Urinary bladder (tissue), 4 donors: ENCODE measurements around the gene CHRNB2. TPM values are rescaled to one million over a fixed set of nuclear protein-coding genes. Genes with fewer than 3 reads are reported as not detected.

Experiments used
- DNase-seq: peaks from one replicate; pipeline ENCODE4 v3.0.0-alpha.2; 2015; ENCODE audit errors: extremely low spot score
- H3K27ac ChIP-seq: one replicate; pipeline ENCODE4 v1.5.1; 2013; ENCODE audit warnings: low read depth, mild to moderate bottlenecking, moderate library complexity
- H3K36me3 ChIP-seq: one replicate; pipeline ENCODE4 v1.6.1; 2013; ENCODE audit warnings: mild to moderate bottlenecking, moderate library complexity; ENCODE audit not compliant: insufficient read depth
- H3K4me1 ChIP-seq: one replicate; pipeline ENCODE4 v1.6.1; 2013; ENCODE audit warnings: mild to moderate bottlenecking, moderate library complexity; ENCODE audit not compliant: insufficient read depth
- H3K4me3 ChIP-seq: one replicate; pipeline ENCODE4 v1.5.1; 2013; ENCODE audit warnings: low read depth, low read length
- WGBS: extraction: QIAGEN DNeasy Blood & Tissue Kit; methylation state at CpG from one replicate; pipeline ENCODE4 v1.1.7; 2013; 5-methylcytosine and 5-hydroxymethylcytosine counted together
- polyA plus RNA-seq: library from polyadenylated mRNA; stranded (reverse); fragments of 200-250 nt; gene quantifications from one replicate; pipeline ENCODE4 v1.2.3, GENCODE V29; 2013
- total RNA-seq: library from RNA; depleted of rRNA; stranded (reverse); fragments of >200 nt; gene quantifications from one replicate; pipeline ENCODE4 v1.2.3, GENCODE V29; 2014
- donor health status: healthy with polysubstance abuse.
- donor health status: healthy.

CHRNB2 gene
- total and polyA plus RNA-seq, 2 donors = 0.21 to 0.33 TPM

DNA sequence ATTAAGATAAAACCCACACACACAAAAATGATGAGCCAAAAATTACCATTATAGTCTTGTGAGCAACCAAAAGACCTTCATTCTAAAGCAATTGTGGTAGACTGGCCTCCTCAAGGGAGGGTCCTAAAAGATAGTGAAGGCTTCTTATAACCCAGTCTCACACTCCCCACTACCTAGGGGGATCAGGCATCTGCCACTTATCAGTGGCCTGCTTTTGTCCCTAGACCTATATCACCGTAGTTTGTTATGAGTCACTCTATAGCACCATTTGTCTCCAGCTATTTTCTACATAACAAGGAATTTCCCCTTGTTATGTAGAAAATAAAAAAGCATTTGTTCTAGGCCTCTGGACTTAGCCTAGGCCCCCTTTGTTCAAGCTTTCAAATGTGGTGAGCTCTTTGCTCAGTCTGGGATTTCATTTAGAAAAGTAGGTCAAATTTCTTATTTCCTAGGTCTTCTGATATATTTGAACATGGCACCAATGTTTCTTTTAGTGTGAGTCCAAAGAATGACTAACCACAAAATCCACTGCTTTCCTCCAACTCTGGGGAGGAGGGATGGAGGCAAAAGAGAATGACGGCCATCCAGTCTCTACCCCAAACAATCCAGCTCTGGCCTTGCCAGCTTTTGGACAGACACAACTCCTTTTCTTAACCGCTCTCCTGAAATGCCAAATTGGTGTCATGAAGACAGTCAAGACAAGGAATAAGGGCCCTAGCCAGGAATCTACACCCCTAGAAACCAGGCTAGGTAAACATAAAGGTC, 31.5 kb downstream of the CHRNB2 start:
- Histone ChIP-seq H3K27ac (no peak overlapping the region), H3K4me1 (peaks cover 1% of the 10 kb centered on the region), H3K4me3 (no peak overlapping the region), H3K36me3 (peaks cover 7% of the 10 kb centered on the region)
- DNase-seq = no peak
- WGBS = 71% methylated on average over 3 of the region's 3 CpGs

DNA sequence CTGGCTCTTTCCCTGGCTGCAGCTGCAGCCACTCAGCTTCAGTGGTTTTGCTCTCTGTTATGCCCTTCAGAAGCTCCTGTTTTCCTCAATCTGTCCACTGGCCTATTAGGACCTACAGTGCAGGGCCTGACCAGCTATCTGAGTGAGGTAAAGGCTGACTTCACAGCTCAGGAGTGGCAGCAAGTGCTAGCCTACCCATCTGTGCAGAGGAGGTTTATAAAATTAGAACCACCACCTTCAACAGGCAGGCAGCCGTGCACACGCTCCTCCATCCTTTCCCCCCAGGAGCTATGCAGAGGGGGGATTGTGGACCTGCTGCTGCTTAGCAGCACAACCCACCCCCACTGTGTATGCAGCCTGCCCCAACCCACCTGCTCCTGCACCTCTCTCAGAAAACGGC, 32.1 kb downstream of the CHRNB2 start:
- H3K36me3 ChIP-seq = peaks cover 7% of the 10 kb centered on the region

DNA sequence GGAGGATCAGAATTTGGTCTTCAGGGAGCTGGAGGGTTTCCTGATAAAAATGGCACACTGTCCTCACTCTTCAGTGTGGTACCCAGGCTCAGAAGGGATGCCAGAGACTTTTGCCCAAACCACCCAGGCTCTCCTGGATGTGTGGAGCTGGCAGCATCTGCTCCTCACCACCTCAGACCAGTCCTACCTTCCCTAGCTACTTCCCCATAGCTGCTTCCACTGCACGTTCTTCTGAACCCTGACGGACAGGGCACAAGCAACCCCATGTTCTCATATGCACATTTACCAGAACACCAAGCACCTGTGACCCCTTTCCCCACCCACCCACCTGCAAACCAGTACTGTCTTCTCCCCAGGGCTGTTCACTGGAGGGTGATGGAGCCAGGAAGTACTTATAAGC, 35.7 kb downstream of the CHRNB2 start:
- 58% methylated on average over 2 of the region's 2 CpGs for WGBS
- no peak overlapping the region for H3K27ac ChIP-seq

More for the DNA sequence above, 32.1 kb downstream of the CHRNB2 start:
- WGBS = 84% methylated on average over 3 of the region's 3 CpGs
- Histone ChIP-seq H3K27ac (no peak overlapping the region), H3K4me1 (peaks cover 1% of the 10 kb centered on the region), H3K4me3 (no peak overlapping the region)
- no peak for DNase-seq

DNA sequence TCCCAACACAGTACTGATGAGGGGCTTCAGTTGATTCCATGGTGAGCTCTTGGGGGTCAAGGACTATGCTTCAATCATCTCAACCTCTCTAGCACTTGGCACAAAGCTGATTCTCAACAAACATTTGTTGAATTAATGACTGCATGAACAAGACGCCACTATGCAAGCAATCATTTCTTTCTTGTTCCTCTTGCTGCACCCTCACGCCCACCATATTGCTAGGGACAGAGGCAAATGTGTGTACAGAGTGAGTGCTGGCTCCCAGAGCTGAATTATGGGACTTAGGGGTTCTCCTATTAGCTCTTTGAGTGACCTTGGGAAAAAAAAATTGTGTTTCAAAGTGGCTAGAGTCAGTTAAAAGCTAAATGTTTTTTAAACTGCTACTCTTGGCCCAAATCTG, 38.0 kb downstream of the CHRNB2 start:
- WGBS = 88% methylated on average over 2 of the region's 2 CpGs
- no peak overlapping the region for H3K27ac ChIP-seq
- peaks cover 1% of the 10 kb centered on the region for H3K4me1 ChIP-seq

More for the DNA sequence above, 35.7 kb downstream of the CHRNB2 start:
- Histone ChIP-seq H3K36me3 (no peaks in the 10 kb centered on the region), H3K4me1 (peaks cover 1% of the 10 kb centered on the region), H3K4me3 (no peak overlapping the region)
- no peak for DNase-seq

DNA sequence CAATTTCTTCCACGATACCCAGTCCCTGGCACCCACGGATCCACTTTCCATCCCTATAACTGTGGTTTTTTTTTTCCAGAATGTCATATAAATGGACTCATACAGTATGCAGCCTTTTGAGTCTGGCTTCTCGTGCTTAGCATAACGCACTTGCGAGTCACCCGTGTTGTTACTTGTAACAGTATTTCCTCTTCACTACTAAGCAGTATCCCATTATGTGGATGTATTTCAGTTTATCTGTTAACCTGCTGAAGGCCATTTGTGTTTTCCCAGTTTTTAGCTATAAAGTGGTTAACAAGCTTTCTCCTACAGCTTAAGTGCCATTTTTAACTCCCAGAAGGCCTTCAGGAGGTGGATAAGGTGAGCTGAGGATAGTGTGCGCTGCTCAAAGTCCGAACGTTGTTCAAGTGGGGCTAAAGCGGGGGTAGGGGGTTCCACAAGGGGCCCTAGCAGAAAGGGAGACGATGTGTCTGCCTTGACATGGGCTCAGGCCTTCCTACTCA, 39.6 kb downstream of the CHRNB2 start:
- 11% methylated on average over 11 of the region's 11 CpGs for WGBS
- DNase-seq = peak; percentile 6

More for the DNA sequence above, 38.0 kb downstream of the CHRNB2 start:
- DNase-seq = no peak
- Histone ChIP-seq H3K36me3 (no peaks in the 10 kb centered on the region), H3K4me3 (no peak overlapping the region)

DNA sequence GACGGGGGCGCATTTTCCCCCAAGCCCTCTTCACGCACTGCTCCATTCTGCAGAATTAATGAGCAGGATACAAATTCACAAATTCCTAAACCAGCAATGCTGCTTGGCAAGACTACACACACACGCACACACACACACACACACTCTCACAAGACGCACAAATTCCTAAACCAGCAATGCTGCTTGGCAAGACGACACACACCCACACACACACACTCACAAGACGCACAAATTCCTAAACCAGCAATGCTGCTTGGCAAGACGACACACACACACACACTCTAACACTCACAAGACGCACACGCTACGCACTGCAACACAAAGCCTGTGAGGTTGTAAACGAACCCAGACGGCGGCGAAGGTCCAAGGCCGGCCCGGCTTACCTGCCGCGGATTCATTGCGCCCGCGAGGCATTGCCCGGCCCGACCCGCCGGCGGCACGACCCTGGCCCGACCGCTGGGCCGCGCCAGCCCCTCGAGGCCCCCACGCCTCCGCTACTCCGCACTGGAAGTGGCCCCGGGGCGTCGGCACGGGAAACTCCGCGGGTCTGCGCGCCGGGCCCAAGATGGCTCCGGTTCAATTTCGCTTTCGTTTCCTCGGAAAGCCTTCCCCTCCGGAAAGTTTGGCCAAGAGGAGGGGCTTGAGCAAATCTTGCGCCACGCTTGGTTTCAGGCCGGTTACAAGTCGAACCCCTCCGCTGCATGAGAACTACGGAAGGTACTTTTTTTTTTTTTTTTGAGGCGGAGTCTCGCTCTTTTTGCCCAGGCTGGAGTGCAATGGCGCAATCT, 40.2 kb downstream of the CHRNB2 start, which contains the start of gene ADAR:
ADAR (minus strand) TSS at position 578 of the 788 bp plus-strand sequence; CDS start at position 398, 180 bp downstream.
- H3K4me1 ChIP-seq = peaks cover 1% of the 10 kb centered on the region
- under 1% methylated on average over 59 of the region's 59 CpGs for WGBS

More for the DNA sequence above, 39.6 kb downstream of the CHRNB2 start:
- H3K4me3 ChIP-seq = peak overlapping the region; percentile 82
- H3K36me3 ChIP-seq = no peaks in the 10 kb centered on the region
- H3K27ac ChIP-seq = peak overlapping the region; percentile 98
- H3K4me1 ChIP-seq = peaks cover 2% of the 10 kb centered on the region

DNA sequence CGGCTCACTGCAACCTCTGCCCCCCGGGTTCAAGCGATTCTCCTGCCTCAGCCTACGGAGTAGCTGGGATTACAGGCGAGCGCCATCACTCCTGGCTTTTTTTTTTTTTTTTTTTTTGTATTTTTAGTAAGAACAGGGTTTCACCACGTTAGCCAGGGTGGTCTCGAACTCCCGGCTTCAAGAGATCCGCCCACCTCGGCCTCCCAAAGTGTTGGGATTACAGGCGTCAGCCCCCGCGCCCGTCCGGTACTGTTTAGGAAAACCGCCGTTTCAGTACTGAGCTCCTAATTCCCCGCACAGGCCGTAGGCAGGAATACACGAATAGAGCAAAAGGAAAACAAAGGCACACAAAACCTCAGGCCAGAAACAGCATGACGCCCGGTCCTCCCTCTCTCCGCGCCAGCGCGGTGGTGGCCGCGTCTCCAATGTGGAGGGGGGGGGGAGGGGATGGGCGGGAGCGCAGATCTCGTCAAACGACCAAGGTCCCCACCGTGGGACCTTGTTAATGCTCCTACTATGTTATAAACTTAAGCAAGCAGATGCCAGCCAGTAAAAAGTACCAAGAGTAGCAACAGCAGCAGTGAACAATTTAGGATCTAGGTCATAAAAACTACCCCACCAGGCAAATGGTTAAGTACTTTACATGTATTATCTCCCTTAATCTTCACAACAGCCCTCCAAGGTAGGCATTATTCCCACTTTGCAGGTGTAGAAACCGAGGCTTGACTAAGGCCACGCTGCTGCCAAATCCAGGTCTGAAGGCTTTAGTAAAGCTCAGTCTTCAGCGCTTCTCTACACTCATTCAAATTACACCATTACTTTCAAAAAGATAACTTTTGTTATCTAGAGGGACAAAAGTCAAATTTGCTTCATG, 41.1 kb downstream of the CHRNB2 start:
- DNase-seq = peak; percentile 35
- Histone ChIP-seq H3K4me1 (peaks cover 1% of the 10 kb centered on the region), H3K36me3 (no peaks in the 10 kb centered on the region), H3K4me3 (peak overlapping the region; percentile 82), H3K27ac (peak overlapping the region; percentile 97)
- 4% methylated on average over 37 of the region's 37 CpGs for WGBS

More for the DNA sequence above, 40.2 kb downstream of the CHRNB2 start, which contains the start of gene ADAR:
- Histone ChIP-seq H3K36me3 (no peaks in the 10 kb centered on the region), H3K27ac (peak within 1 kb of the TSS; percentile 98), H3K4me3 (peak within 1 kb of the TSS; percentile 82)
- peak; percentile 93 for DNase-seq

DNA sequence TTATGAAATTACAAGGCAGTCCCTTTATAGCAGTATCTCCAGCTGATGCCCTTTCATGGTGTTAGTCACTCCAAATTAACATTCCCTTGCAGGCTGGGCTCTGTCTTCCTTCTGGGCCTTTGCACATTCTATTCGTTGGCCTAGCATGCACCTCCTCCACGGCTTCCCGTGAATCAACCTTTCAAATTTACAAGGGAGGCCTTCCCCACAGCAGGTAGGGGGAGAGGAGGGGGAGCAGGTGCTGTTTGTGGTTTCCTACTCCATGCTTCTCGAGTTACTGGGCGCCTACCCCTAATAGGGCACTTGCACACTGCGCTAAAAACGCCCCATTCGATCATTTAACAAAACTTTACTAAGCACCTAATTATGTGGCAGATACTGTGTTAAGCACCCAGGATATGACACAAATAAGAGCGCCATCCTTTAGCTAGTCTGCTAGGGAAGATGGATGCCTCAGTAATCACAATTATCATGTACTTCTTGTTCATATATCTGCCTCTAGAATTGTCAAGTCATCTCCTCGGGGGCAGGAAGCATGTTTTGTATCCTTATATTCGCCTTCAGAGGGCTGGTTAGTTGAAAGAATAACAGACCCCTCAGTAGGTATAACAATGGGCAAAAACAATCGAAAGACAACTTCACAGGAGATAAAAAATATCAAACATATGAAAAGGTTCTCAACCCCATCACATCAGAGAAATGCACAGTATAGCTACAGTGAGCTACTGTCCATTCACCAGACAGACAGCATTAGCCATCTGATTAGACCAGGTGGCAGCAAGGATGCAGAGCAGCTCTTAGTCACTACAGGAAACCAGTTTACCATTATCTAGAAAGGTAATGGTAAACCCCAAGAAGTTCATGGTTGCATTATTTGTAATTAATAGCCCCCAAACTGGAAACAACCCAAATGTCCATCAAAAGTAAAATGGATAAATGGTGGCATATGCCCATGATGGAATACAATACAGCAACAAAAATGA, 42.1 kb downstream of the CHRNB2 start:
- peaks cover 1% of the 10 kb centered on the region for H3K4me1 ChIP-seq
- no peak overlapping the region for H3K27ac ChIP-seq
- no peak for DNase-seq
- no peak overlapping the region for H3K4me3 ChIP-seq
- no peaks in the 10 kb centered on the region for H3K36me3 ChIP-seq
- 69% methylated on average over 12 of the region's 12 CpGs for WGBS

DNA sequence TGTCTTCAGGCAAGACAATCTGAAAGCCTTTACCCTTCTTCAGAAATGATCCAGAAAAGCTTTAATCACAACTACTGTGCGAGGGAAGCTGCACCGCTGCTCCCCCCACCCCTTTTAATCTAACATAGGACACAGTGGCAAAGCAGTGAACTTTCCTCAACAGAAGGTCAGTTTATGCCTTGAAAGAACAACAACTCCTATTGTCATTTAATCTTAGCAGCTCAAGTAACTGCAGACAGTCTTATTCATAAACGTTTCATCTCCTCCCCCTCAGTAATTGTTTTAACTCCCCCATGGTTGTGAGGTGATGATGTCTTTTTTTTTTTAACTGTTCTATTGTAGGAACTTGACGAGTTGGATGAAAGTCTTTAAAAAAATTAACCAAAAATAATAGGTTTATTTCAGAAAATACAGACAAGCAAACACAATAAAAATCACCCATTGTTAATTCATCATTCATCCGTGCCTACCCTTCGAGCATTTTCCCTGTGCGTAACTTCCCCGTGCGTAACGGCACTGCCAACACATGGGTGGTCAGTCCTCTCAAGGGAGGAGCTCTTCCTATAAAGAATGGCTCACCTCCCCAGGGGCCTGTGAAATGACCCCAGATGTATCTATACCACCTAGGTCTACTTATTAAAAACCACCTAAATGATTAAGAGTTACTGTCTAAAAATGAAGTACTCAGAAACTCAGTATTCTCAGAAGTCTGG, 43.7 kb downstream of the CHRNB2 start:
- no peak for DNase-seq
- Histone ChIP-seq H3K36me3 (no peaks in the 10 kb centered on the region), H3K4me3 (no peak overlapping the region), H3K4me1 (peaks cover 1% of the 10 kb centered on the region), H3K27ac (no peak overlapping the region)
- 72% methylated on average over 10 of the region's 10 CpGs for WGBS

DNA sequence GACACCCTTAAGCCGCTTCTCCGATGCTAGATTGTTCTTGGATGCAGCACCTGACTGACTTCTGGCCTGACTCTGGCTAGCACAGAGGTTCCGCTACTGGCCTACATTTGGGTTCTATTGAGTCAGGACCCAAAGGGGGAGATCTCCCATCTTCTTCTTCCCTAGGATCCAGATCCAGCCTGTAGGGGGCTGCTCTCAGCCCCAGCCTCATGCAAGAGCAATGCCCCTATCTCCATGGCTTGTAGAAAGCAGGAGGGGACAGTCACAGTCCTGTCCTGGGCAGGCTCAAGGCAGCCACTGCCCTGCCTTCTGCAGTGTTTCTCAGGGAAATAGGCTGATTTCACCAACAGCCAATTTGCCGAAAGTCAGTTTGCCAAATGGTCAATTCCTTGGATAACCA, 46.7 kb downstream of the CHRNB2 start:
- Histone ChIP-seq H3K4me3 (no peak overlapping the region), H3K36me3 (no peaks in the 10 kb centered on the region), H3K27ac (no peak overlapping the region), H3K4me1 (peaks cover 1% of the 10 kb centered on the region)
- no peak for DNase-seq
- WGBS = 97% methylated on average over 4 of the region's 4 CpGs

DNA sequence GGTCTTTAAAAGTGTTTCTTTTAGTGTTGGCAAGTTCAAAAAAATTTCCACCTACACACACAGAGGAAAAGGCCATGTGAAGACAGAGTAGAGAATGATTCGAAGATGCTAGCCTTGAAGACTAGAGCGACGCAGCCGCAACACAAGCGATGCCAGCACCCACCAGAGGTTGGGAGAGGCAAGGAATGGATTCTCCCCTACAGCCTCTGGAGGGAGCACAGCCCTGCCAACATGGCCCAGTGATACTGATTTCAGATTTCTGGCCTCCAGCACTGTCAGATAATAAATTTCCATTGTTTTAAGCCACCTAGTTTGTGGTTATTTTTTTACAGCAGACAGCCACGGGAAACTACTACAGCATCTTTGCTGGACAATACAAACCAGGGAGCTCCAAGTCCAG, 47.3 kb downstream of the CHRNB2 start:
- Histone ChIP-seq H3K4me3 (no peak overlapping the region), H3K4me1 (peaks cover 1% of the 10 kb centered on the region), H3K27ac (no peak overlapping the region), H3K36me3 (no peaks in the 10 kb centered on the region)
- DNase-seq = no peak
- 82% methylated on average over 6 of the region's 6 CpGs for WGBS

DNA sequence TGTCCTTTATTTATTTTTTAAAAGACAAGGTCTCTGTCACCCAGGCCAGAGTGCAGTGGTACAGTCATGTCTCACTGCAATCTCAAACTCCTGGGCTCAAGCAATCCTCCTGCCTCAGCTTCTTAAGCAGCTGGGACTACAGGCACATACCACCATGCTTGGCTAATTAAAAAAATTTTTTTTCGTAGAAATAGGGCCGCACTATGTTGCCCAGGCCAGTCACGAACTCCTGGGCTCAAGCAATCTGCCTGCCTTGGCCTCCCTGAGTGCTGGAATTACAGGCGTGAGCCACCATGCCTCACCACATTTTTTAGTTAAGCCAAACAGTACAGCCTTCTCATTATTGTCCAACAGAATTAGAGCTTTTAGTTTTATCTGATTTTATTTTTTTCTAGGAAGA, 47.8 kb downstream of the CHRNB2 start:
- Histone ChIP-seq H3K27ac (no peak overlapping the region), H3K4me1 (peaks cover 1% of the 10 kb centered on the region), H3K36me3 (no peaks in the 10 kb centered on the region), H3K4me3 (no peak overlapping the region)
- WGBS = 92% methylated on average over 4 of the region's 4 CpGs
- no peak for DNase-seq
